HEK293T (cell line): ENCODE results near the gene TMPRSS9.
A peak's percentile ranks its signal among the peaks of the same experiment; 100 is the strongest.

Experiments
- FOXA1 ChIP-seq: fragments of 450-650 bp; IDR thresholded peaks from 2 replicates; pipeline ENCODE4 v1.6.1; 2016; ENCODE audit warnings: mild to moderate bottlenecking
- TARDBP ChIP-seq: fragments of 450-650 bp; IDR thresholded peaks from 2 replicates; pipeline ENCODE4 v1.6.1; 2016

GRCh38 chr19:2462635-2463421 is 102.8 kb downstream of the TMPRSS9 start:
- TF ChIP-seq FOXA1 (no peak), TARDBP (0 out of 2 replicates have a peak, but pooled peaks have one; percentile 36)
